Endothelial cell of umbilical vein (primary cell): ENCODE measurements around the gene MAML2. TPM values are rescaled to one million over a fixed set of nuclear protein-coding genes. Genes with fewer than 3 reads are reported as not detected.
"Not testable (repeated sequence)": the region's sequence is repeated elsewhere in the genome, so short reads cannot be mapped to it uniquely, and the experiment has no call there.

Experiments used
- BruUV-seq: library from RNA; stranded (reverse); fragments of 400-500 nt; replicated peaks from 2 replicates; lab custom pipeline; 2021; lab: Mats Ljungman, UMichigan
- CTCF ChIA-PET: fragments of 300-600, 350-600 bp; sonication (Branson Sonifier 250); formaldehyde crosslinking; loops from one replicate; lab custom pipeline; 2021; ENCODE audit warnings: antibody characterized with exemption, inconsistent platforms; lab: Charles Lee
- POLR2A ChIA-PET: fragments of 300-600, 350-600 bp; sonication (Branson Sonifier 250); formaldehyde crosslinking; loops from one replicate; lab custom pipeline; 2021; ENCODE audit warnings: antibody characterized with exemption, inconsistent platforms; lab: Charles Lee
- DNase-seq: peaks from one replicate; pipeline ENCODE4 v3.0.0-alpha.2; 2011; ENCODE audit warnings: low read depth, low spot score
- FAIRE-seq: peaks from 2 replicates; lab custom pipeline; 2011; peaks lifted over from hg19 to GRCh38; lab: Jason Lieb, UNC
- H2AFZ ChIP-seq: 2 replicates; pipeline ENCODE4 v1.6.0; 2012; ENCODE audit warnings: low read depth, low read length, control low read depth, inconsistent platforms
- H3K27ac ChIP-seq: 2 replicates; pipeline ENCODE4 v1.5.1; 2011; ENCODE audit warnings: low read depth, mild to moderate bottlenecking, control low read depth, low read length, moderate library complexity; ENCODE audit not compliant: insufficient read depth
- H3K27me3 ChIP-seq, 2 experiments: 2 replicates each; pipeline versions ENCODE4 v1.6.0 to v1.6.1; 2011; ENCODE audit warnings: low read length in 2 of 2, mixed read lengths in 1 of 2; ENCODE audit not compliant: control insufficient read depth in 2 of 2, insufficient read depth in 2 of 2
- H3K36me3 ChIP-seq, 2 experiments: 2 replicates in 1 of 2; 3 replicates in 1 of 2; pipeline ENCODE4 v1.5.1; 2011; ENCODE audit warnings: low read length in 2 of 2, mild to moderate bottlenecking in 1 of 2, moderate library complexity in 1 of 2; ENCODE audit not compliant: control insufficient read depth in 2 of 2, insufficient read depth in 2 of 2; ENCODE audit errors: extremely low read depth in 1 of 2
- H3K4me1 ChIP-seq: 3 replicates; pipeline ENCODE4 v1.5.1; 2011; ENCODE audit warnings: mild to moderate bottlenecking, low read length; ENCODE audit not compliant: control insufficient read depth, insufficient read depth; ENCODE audit errors: extremely low read depth
- H3K4me2 ChIP-seq: 2 replicates; pipeline ENCODE4 v1.6.1; 2011; ENCODE audit warnings: low read length, control low read depth, mixed read lengths; ENCODE audit not compliant: insufficient read depth
- H3K4me3 ChIP-seq, 3 experiments: fragments of 200-600 bp in 1 of 3; sonication (generic), shearing (Covaris generic) in 1 of 3; replicated peaks in 1 of 3; 2 replicates each; pipeline ENCODE4 v1.5.1; 2011 to 2016; ENCODE audit warnings: control low read depth in 3 of 3, low read length in 3 of 3, mild to moderate bottlenecking in 2 of 3, inconsistent platforms in 1 of 3, low read depth in 1 of 3, moderate library complexity in 1 of 3; ENCODE audit not compliant: insufficient read depth in 1 of 3
- H3K79me2 ChIP-seq: 2 replicates; pipeline ENCODE4 v1.6.0; 2012; ENCODE audit warnings: low read length, inconsistent platforms; ENCODE audit not compliant: control insufficient read depth, insufficient read depth
- H3K9ac ChIP-seq: replicated peaks from 2 replicates; pipeline ENCODE3; 2011; ENCODE audit warnings: low read length, control low read depth; ENCODE audit not compliant: insufficient read depth; ENCODE audit errors: extremely low read depth
- H3K9me1 ChIP-seq: replicated peaks from 3 replicates; pipeline ENCODE4 v1.6.0; 2011; ENCODE audit warnings: mild to moderate bottlenecking, low read length; ENCODE audit not compliant: control insufficient read depth, insufficient read depth; ENCODE audit errors: extremely low read depth
- H3K9me3 ChIP-seq: replicated peaks from 2 replicates; pipeline ENCODE4 v1.5.1; 2012; ENCODE audit warnings: low read length, inconsistent platforms; ENCODE audit not compliant: control insufficient read depth, insufficient read depth
- H4K20me1 ChIP-seq: replicated peaks from 2 replicates; pipeline ENCODE3; 2011; ENCODE audit warnings: mild to moderate bottlenecking, low read length; ENCODE audit not compliant: control insufficient read depth, insufficient read depth; ENCODE audit errors: extremely low read depth
- EZH2 ChIP-seq: IDR thresholded peaks from 2 replicates; pipeline ENCODE4 v1.6.1; 2012; ENCODE audit warnings: borderline replicate concordance, low read depth, mild to moderate bottlenecking, moderate library complexity, low read length, inconsistent platforms; ENCODE audit not compliant: severe bottlenecking
- FOS ChIP-seq: IDR thresholded peaks from 2 replicates; pipeline ENCODE4 v1.6.1; 2011; ENCODE audit warnings: mild to moderate bottlenecking, low read length, moderate library complexity, borderline replicate concordance; ENCODE audit not compliant: insufficient read depth
- GATA2 ChIP-seq: IDR thresholded peaks from 2 replicates; pipeline ENCODE4 v1.7.0; 2011; ENCODE audit warnings: low read depth, mild to moderate bottlenecking, moderate library complexity, mixed read lengths, low read length; ENCODE audit not compliant: insufficient read length, insufficient read depth
- JUN ChIP-seq: IDR thresholded peaks from 2 replicates; pipeline ENCODE4 v1.6.1; 2011; ENCODE audit warnings: borderline replicate concordance, low read depth; ENCODE audit not compliant: insufficient read length, insufficient read depth
- MYC ChIP-seq: IDR thresholded peaks from one replicate; pipeline ENCODE4 v1.6.1; 2011; ENCODE audit warnings: mild to moderate bottlenecking, low read depth, low read length
- POLR2A ChIP-seq: IDR thresholded peaks from 2 replicates; pipeline ENCODE4 v1.6.1; 2012; ENCODE audit warnings: low read depth, mild to moderate bottlenecking, control low read depth, low read length
- POLR2AphosphoS5 ChIP-seq: IDR thresholded peaks from 2 replicates; pipeline ENCODE4 v1.6.1; 2012; ENCODE audit warnings: low read depth, mild to moderate bottlenecking, control low read depth, low read length, moderate library complexity; ENCODE audit not compliant: insufficient read depth
- dilution Hi-C: fragments of 300-500 bp; cut with MboI; formaldehyde crosslinking; loops from one replicate; pipeline ENCODE4 v1.15.0; 2019; ENCODE audit warnings: low sequenced_read_pairs; ENCODE audit not compliant: extremely low pct_ligation_motif_present
- intact Hi-C: fragments of 100-400 bp; cut with micrococcal nuclease; formaldehyde crosslinking; loops from one replicate; pipeline ENCODE4 v1.10.0; 2022
- polyA plus RNA-seq, 4 experiments: library from polyadenylated mRNA; depleted of rRNA in 3 of 4; stranded (reverse) in 3 of 4; unstranded in 1 of 4; fragments of >200 nt; gene quantifications; 2 replicates each; pipeline versions ENCODE4 v1.2.1 to v1.2.3, GENCODE V29; 2011 to 2012; ENCODE audit warnings: missing spikeins in 1 of 4
- total RNA-seq: library from RNA; stranded (reverse); gene quantifications from 2 replicates; pipeline ENCODE4 v1.2.3, GENCODE V29; 2021
- TF ChIP-seq, protein P1 (sequence below): IDR thresholded peaks from 2 replicates; pipeline ENCODE4 v1.6.1; 2011; ENCODE audit not compliant: insufficient read depth, insufficient read length
- TF ChIP-seq, protein P2 (sequence below), 2 donors: IDR thresholded peaks; 1 replicate in 1 of 2; 2 replicates in 1 of 2; pipeline ENCODE4 v1.5.1; 2011; ENCODE audit warnings: low read length in 2 of 2, mild to moderate bottlenecking in 2 of 2, moderate library complexity in 2 of 2, control low read depth in 1 of 2, inconsistent platforms in 1 of 2, low read depth in 1 of 2; ENCODE audit not compliant: insufficient read depth in 1 of 2; ENCODE audit errors: extremely low read depth in 1 of 2

MAML2 gene
- total and polyA plus RNA-seq, 2 donors (not counting 3 experiments of a cell fraction or from before 2014, with no cell fraction given) = 12.4 to 16.8 TPM

DNA sequence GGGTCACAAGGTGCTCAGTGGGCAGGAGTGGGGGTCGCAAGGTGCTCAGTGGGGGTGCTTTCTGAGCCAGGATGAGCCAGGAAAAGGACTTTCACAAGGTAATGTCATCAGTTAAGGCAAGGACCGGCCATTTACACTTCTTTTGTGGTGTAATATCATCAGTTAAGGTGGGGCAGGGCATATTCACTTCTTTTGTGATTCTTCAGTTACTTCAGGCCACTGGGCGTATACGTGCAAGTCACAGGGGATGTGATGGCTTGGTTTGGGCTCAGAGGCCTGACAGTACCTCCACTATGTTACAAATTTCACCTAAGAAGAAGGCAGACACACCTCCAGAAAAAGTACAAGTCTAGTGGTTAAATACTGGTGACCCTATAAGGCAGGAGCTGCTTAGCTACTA is 162.1 kb downstream of the MAML2 start:
- H3K9me1 ChIP-seq, DNase-seq, BruUV-seq, FAIRE-seq, intact Hi-C loops, H3K9ac ChIP-seq, H3K27ac ChIP-seq, H3K36me3 ChIP-seq, POLR2A ChIA-PET, H2AFZ ChIP-seq, H3K9me3 ChIP-seq, H3K79me2 ChIP-seq, H4K20me1 ChIP-seq, CTCF ChIA-PET, H3K4me3 ChIP-seq, H3K27me3 ChIP-seq, H3K4me2 ChIP-seq, dilution Hi-C loops, H3K4me1 ChIP-seq: not testable (repeated sequence)

DNA sequence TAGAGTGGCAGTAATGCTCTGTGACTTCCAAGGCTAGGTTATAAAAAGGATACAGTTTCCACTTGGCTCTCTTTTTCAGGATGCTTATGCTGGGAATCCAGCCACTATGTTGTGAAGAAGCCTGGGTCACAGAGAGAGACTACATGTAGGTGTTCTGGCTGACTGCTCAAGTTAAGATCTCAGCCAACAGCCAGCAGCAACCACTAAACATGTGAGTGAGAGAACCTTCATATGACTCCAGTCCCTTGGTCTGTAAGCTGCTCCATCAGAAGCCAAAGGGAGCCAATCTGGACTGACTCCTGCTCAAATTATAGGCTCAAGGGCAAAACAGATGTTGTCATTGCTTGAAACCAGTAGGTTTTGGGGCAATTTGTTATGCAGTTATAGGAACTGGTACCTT is 162.7 kb downstream of the MAML2 start:
- no peak overlapping the region for H3K9ac ChIP-seq
- dilution Hi-C loops = no loop called here
- FAIRE-seq (no peak), DNase-seq (no peak)
- no peaks in the 10 kb centered on the region for H3K9me3 ChIP-seq
- H3K4me1 ChIP-seq = no peaks in the 10 kb centered on the region
- POLR2A ChIA-PET = no interaction called here
- CTCF ChIA-PET = no interaction called here
- no peaks in the 10 kb centered on the region for H4K20me1 ChIP-seq
- intact Hi-C loops = no loop called here
- no peak overlapping the region for H3K4me2 ChIP-seq
- no peak overlapping the region for H3K4me3 ChIP-seq
- H3K36me3 ChIP-seq = no peaks in the 10 kb centered on the region
- H3K79me2 ChIP-seq = no peaks in the 10 kb centered on the region
- H3K27ac ChIP-seq = no peak overlapping the region
- no peaks in the 10 kb centered on the region for H3K27me3 ChIP-seq
- no peaks in the 10 kb centered on the region for H3K9me1 ChIP-seq
- no peak overlapping the region for H2AFZ ChIP-seq
- TF ChIP-seq, protein P1, sequence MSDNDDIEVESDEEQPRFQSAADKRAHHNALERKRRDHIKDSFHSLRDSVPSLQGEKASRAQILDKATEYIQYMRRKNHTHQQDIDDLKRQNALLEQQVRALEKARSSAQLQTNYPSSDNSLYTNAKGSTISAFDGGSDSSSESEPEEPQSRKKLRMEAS = no peak
- TF ChIP-seq FOS (no peak), EZH2 (no peak), POLR2AphosphoS5 (no peak), MYC (no peak), GATA2 (no peak), POLR2A (no peak), JUN (no peak)
- TF ChIP-seq, protein P2, sequence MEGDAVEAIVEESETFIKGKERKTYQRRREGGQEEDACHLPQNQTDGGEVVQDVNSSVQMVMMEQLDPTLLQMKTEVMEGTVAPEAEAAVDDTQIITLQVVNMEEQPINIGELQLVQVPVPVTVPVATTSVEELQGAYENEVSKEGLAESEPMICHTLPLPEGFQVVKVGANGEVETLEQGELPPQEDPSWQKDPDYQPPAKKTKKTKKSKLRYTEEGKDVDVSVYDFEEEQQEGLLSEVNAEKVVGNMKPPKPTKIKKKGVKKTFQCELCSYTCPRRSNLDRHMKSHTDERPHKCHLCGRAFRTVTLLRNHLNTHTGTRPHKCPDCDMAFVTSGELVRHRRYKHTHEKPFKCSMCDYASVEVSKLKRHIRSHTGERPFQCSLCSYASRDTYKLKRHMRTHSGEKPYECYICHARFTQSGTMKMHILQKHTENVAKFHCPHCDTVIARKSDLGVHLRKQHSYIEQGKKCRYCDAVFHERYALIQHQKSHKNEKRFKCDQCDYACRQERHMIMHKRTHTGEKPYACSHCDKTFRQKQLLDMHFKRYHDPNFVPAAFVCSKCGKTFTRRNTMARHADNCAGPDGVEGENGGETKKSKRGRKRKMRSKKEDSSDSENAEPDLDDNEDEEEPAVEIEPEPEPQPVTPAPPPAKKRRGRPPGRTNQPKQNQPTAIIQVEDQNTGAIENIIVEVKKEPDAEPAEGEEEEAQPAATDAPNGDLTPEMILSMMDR (IDR thresholded peaks at IDR 0.05; ENCODE audit: extremely low read depth in 1 of 2, insufficient read depth in 1 of 2, low read depth in 1 of 2, low read length in 2 of 2) = no peak
- BruUV-seq = no TSS peak
